HepG2 (cell line): ENCODE data around the gene PEAK1. TPM values are rescaled to one million over a fixed set of nuclear protein-coding genes. Genes with fewer than 3 reads are reported as not detected.

Experiments
- ATAC-seq: fragments of 200-7000 bp; cut with Tn5 transposase; 3 replicates; pipeline ENCODE4 v1.9.1; 2020; ENCODE audit warnings: mild to moderate bottlenecking, moderate library complexity
- BruUV-seq: library from RNA; stranded (reverse); fragments of 400-500 nt; replicated peaks from 2 replicates; lab custom pipeline; 2021; lab: Mats Ljungman, UMichigan
- CTCF ChIA-PET: fragments of 300-600 bp; formaldehyde crosslinking; extraction: SDS; loops from one replicate; lab custom pipeline; 2021; ENCODE audit warnings: low total read pairs, inconsistent platforms, low intra/inter-chr PET ratio; lab: Yijun Ruan, JAX
- POLR2A ChIA-PET: fragments of 350-600 bp; sonication (Branson Sonifier 250); formaldehyde crosslinking; loops from one replicate; lab custom pipeline; 2020; ENCODE audit warnings: antibody characterized with exemption, inconsistent platforms; lab: Yijun Ruan, JAX
- DNase-seq: peaks from one replicate; pipeline ENCODE4 v3.0.0-alpha.2; 2015; ENCODE audit warnings: low spot score
- FAIRE-seq: peaks from 3 replicates; lab custom pipeline; 2011; peaks lifted over from hg19 to GRCh38; lab: Jason Lieb, UNC
- H2AFZ ChIP-seq: one replicate; pipeline ENCODE4 v1.6.1; 2011; ENCODE audit warnings: low read length, inconsistent platforms
- H3K27ac ChIP-seq: fragments of 300-600 bp; 3 replicates; pipeline ENCODE4 v1.8.0; 2011; ENCODE audit warnings: mixed run types, mild to moderate bottlenecking, mixed read lengths, low read length, inconsistent platforms; ENCODE audit not compliant: insufficient read depth; ENCODE audit errors: extremely low read length
- H3K27me3 ChIP-seq, 2 experiments: fragments of 200-600 bp in 1 of 2; 2 replicates in 1 of 2; 3 replicates in 1 of 2; pipeline versions ENCODE4 v1.6.0 to v1.8.0; 2011; ENCODE audit warnings: low read length in 2 of 2, mild to moderate bottlenecking in 2 of 2, moderate library complexity in 2 of 2, inconsistent platforms in 1 of 2; ENCODE audit not compliant: insufficient read depth in 2 of 2, control insufficient read depth in 1 of 2
- H3K36me3 ChIP-seq, 2 experiments: fragments of 200-600 bp in 1 of 2; replicated peaks in 1 of 2; 2 replicates in 1 of 2; 3 replicates in 1 of 2; pipeline versions ENCODE4 v1.5.1 to v1.8.0; 2011; ENCODE audit warnings: low read length in 2 of 2, inconsistent platforms in 1 of 2; ENCODE audit not compliant: insufficient read depth in 2 of 2, control insufficient read depth in 1 of 2
- H3K4me1 ChIP-seq: 2 replicates; pipeline ENCODE4 v1.5.1; 2012; ENCODE audit warnings: low read length, inconsistent platforms; ENCODE audit not compliant: insufficient read depth
- H3K4me2 ChIP-seq: 2 replicates; pipeline ENCODE4 v1.6.0; 2011; ENCODE audit warnings: low read depth, low read length, inconsistent platforms
- H3K4me3 ChIP-seq, 3 experiments: fragments of 200-600 bp in 1 of 3; sonication (generic), shearing (Covaris generic) in 1 of 3; replicated peaks in 1 of 3; 2 replicates each; pipeline ENCODE4 v1.5.1; 2011 to 2016; ENCODE audit warnings: low read length in 3 of 3, inconsistent platforms in 2 of 3, low read depth in 2 of 3, mild to moderate bottlenecking in 2 of 3, control low read depth in 1 of 3, mixed read lengths in 1 of 3; ENCODE audit not compliant: insufficient read depth in 1 of 3
- H3K79me2 ChIP-seq: one replicate; pipeline ENCODE4 v1.6.1; 2011; ENCODE audit warnings: low read length, inconsistent platforms; ENCODE audit not compliant: insufficient read depth
- H3K9ac ChIP-seq: 2 replicates; pipeline ENCODE4 v1.6.0; 2011; ENCODE audit warnings: mild to moderate bottlenecking, low read depth, low read length, inconsistent platforms; ENCODE audit not compliant: insufficient read depth
- H3K9me3 ChIP-seq: 2 replicates; pipeline ENCODE4 v1.5.1; 2012; ENCODE audit warnings: mild to moderate bottlenecking, low read length
- H4K20me1 ChIP-seq: 2 replicates; pipeline ENCODE4 v1.6.0; 2011; ENCODE audit warnings: inconsistent platforms, mild to moderate bottlenecking, low read length, moderate library complexity; ENCODE audit not compliant: insufficient read depth
- ARHGAP35 ChIP-seq: sonication (generic); formaldehyde crosslinking; IDR thresholded peaks from 2 replicates; pipeline ENCODE4 v1.9.0; 2022; ENCODE audit warnings: mild to moderate bottlenecking, inconsistent platforms, moderate library complexity, missing genetic modification reagents, borderline replicate concordance
- CEBPG ChIP-seq: IDR thresholded peaks from 2 replicates; pipeline ENCODE4 v1.6.1; 2016
- CREBL2 ChIP-seq: sonication (generic); formaldehyde crosslinking; IDR thresholded peaks from 2 replicates; pipeline ENCODE4 v1.8.1; 2023; ENCODE audit warnings: missing genetic modification reagents, mild to moderate bottlenecking, borderline replicate concordance
- HIVEP1 ChIP-seq: sonication (generic); formaldehyde crosslinking; IDR thresholded peaks from 2 replicates; pipeline ENCODE4 v1.4.0; 2020; ENCODE audit warnings: mild to moderate bottlenecking, missing genetic modification reagents
- MLX ChIP-seq: IDR thresholded peaks from 2 replicates; pipeline ENCODE4 v1.6.1; 2016
- MXI1 ChIP-seq: IDR thresholded peaks from 3 replicates; pipeline ENCODE4 v1.6.1; 2012; ENCODE audit warnings: low read depth, low read length, inconsistent platforms, borderline replicate concordance
- POLR2A ChIP-seq, 2 experiments: IDR thresholded peaks; 2 replicates each; pipeline ENCODE4 v1.6.1; 2011; ENCODE audit warnings: low read depth in 2 of 2, low read length in 2 of 2, mild to moderate bottlenecking in 1 of 2, moderate library complexity in 1 of 2; ENCODE audit not compliant: insufficient read depth in 1 of 2
- RBM22 ChIP-seq: fragments of 200-400 bp; formaldehyde crosslinking; optimal IDR thresholded peaks from 2 replicates; pipeline ENCODE3; 2017; ENCODE audit warnings: mild to moderate bottlenecking, low read length, moderate library complexity
- RCOR2 ChIP-seq: IDR thresholded peaks from 2 replicates; pipeline ENCODE4 v1.6.1; 2016; ENCODE audit warnings: missing biosample characterization, missing genetic modification reagents
- U2AF1 ChIP-seq: fragments of 200-400 bp; formaldehyde crosslinking; optimal IDR thresholded peaks from 2 replicates; pipeline ENCODE3; 2017; ENCODE audit warnings: mild to moderate bottlenecking, low read depth, low read length
- ZHX1 ChIP-seq: sonication (generic); formaldehyde crosslinking; IDR thresholded peaks from 2 replicates; pipeline ENCODE4 v1.8.1; 2022; ENCODE audit warnings: low read depth, mild to moderate bottlenecking, missing genetic modification reagents
- WGBS: methylation state at CpG from one replicate; pipeline ENCODE4 v1.1.6; 2017; ENCODE audit warnings: low lambda C conversion rate; 5-methylcytosine and 5-hydroxymethylcytosine counted together
- in situ Hi-C: cut with HindIII; loops from 2 replicates; pipeline ENCODE4 v1.10.0; 2017; ENCODE audit warnings: low pct_unique_long_range_greater_than_20kb; ENCODE audit not compliant: extremely low pct_ligation_motif_present
- intact Hi-C: fragments of 100-400 bp; cut with micrococcal nuclease; formaldehyde crosslinking; loops from one replicate; pipeline ENCODE4 v1.10.0; 2022; ENCODE audit not compliant: unreplicated experiment
- polyA plus RNA-seq, 8 experiments: library from polyadenylated mRNA; depleted of rRNA in 3 of 8; stranded (reverse) in 7 of 8; unstranded in 1 of 8; fragments of >200 nt; fragmentation: Illumina TruSeq in 4 of 8; extraction: Trizol in 4 of 8; gene quantifications; 2 replicates each; pipeline versions ENCODE4 v1.2.1 to v1.2.3, GENCODE V29; 2011 to 2016; ENCODE audit warnings: low read depth in 4 of 8, missing spikeins in 1 of 8, mixed read lengths in 1 of 8; ENCODE audit not compliant: insufficient read depth in 1 of 8
- total RNA-seq, 5 experiments: library from RNA; depleted of rRNA; stranded (reverse); fragments of >200 nt; fragmentation: Illumina TruSeq; extraction: Trizol; gene quantifications; 2 replicates each; pipeline ENCODE4 v1.2.3, GENCODE V29; 2016; ENCODE audit warnings: low read depth in 1 of 5
- TF ChIP-seq, protein P1 (sequence below): sonication (generic); formaldehyde crosslinking; conservative IDR thresholded peaks from 2 replicates; pipeline ENCODE4 v1.4.0; 2020; ENCODE audit warnings: missing genetic modification reagents
- TF ChIP-seq, protein P2 (sequence below): sonication (generic); formaldehyde crosslinking; IDR thresholded peaks from 2 replicates; pipeline ENCODE4 v1.9.0; 2021; ENCODE audit warnings: mild to moderate bottlenecking, missing genetic modification reagents

The PEAK1 gene
- total and polyA plus RNA-seq, 2 of the 13 experiments (the other 11 are each of a cell fraction or from before 2014, with no cell fraction given) = 6.0 to 6.6 TPM

GRCh38 chr15:77173487-77173886, 246.4 kb downstream of the PEAK1 start:
- 2% methylated on average over 1 of the region's 1 CpG for WGBS
- Histone ChIP-seq H3K27ac (peak overlapping the region; percentile 67), H3K79me2 (no peaks in the 10 kb centered on the region), H3K4me2 (peak overlapping the region; percentile 22), H3K4me1 (peaks cover 23% of the 10 kb centered on the region), H3K9me3 (no peaks in the 10 kb centered on the region), H3K27me3 (no peaks in the 10 kb centered on the region), H3K9ac (no peak overlapping the region), H3K36me3 (no peaks in the 10 kb centered on the region), H3K4me3 (no peak overlapping the region; a peak in 1 of 6 replicates), H2AFZ (no peak overlapping the region), H4K20me1 (no peaks in the 10 kb centered on the region)
- ATAC-seq = peak; percentile 96
- CTCF ChIA-PET = no interaction called here
- peak; percentile 88 for FAIRE-seq
- in situ Hi-C loops = no loop called here
- DNase-seq = peak; percentile 82
- BruUV-seq = no TSS peak
- intact Hi-C loops = no loop called here
- POLR2A ChIA-PET = no interaction called here
- no peak for TF ChIP-seq ARHGAP35 (CRISPR knock-in tag)
- TF ChIP-seq MXI1 = peak; percentile 38; the same call in 1 of the 3 replicates
- TF ChIP-seq, protein P1, sequence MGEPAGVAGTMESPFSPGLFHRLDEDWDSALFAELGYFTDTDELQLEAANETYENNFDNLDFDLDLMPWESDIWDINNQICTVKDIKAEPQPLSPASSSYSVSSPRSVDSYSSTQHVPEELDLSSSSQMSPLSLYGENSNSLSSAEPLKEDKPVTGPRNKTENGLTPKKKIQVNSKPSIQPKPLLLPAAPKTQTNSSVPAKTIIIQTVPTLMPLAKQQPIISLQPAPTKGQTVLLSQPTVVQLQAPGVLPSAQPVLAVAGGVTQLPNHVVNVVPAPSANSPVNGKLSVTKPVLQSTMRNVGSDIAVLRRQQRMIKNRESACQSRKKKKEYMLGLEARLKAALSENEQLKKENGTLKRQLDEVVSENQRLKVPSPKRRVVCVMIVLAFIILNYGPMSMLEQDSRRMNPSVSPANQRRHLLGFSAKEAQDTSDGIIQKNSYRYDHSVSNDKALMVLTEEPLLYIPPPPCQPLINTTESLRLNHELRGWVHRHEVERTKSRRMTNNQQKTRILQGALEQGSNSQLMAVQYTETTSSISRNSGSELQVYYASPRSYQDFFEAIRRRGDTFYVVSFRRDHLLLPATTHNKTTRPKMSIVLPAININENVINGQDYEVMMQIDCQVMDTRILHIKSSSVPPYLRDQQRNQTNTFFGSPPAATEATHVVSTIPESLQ (CRISPR knock-in tag) = no peak
- no peak for TF ChIP-seq U2AF1
- TF ChIP-seq MLX (CRISPR knock-in tag) = no peak
- TF ChIP-seq RBM22 = no peak
- TF ChIP-seq, protein P2, sequence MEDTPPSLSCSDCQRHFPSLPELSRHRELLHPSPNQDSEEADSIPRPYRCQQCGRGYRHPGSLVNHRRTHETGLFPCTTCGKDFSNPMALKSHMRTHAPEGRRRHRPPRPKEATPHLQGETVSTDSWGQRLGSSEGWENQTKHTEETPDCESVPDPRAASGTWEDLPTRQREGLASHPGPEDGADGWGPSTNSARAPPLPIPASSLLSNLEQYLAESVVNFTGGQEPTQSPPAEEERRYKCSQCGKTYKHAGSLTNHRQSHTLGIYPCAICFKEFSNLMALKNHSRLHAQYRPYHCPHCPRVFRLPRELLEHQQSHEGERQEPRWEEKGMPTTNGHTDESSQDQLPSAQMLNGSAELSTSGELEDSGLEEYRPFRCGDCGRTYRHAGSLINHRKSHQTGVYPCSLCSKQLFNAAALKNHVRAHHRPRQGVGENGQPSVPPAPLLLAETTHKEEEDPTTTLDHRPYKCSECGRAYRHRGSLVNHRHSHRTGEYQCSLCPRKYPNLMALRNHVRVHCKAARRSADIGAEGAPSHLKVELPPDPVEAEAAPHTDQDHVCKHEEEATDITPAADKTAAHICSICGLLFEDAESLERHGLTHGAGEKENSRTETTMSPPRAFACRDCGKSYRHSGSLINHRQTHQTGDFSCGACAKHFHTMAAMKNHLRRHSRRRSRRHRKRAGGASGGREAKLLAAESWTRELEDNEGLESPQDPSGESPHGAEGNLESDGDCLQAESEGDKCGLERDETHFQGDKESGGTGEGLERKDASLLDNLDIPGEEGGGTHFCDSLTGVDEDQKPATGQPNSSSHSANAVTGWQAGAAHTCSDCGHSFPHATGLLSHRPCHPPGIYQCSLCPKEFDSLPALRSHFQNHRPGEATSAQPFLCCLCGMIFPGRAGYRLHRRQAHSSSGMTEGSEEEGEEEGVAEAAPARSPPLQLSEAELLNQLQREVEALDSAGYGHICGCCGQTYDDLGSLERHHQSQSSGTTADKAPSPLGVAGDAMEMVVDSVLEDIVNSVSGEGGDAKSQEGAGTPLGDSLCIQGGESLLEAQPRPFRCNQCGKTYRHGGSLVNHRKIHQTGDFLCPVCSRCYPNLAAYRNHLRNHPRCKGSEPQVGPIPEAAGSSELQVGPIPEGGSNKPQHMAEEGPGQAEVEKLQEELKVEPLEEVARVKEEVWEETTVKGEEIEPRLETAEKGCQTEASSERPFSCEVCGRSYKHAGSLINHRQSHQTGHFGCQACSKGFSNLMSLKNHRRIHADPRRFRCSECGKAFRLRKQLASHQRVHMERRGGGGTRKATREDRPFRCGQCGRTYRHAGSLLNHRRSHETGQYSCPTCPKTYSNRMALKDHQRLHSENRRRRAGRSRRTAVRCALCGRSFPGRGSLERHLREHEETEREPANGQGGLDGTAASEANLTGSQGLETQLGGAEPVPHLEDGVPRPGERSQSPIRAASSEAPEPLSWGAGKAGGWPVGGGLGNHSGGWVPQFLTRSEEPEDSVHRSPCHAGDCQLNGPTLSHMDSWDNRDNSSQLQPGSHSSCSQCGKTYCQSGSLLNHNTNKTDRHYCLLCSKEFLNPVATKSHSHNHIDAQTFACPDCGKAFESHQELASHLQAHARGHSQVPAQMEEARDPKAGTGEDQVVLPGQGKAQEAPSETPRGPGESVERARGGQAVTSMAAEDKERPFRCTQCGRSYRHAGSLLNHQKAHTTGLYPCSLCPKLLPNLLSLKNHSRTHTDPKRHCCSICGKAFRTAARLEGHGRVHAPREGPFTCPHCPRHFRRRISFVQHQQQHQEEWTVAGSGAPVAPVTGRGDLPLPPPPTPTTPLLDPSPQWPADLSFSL = no peak
- TF ChIP-seq ZHX1 (CRISPR knock-in tag) = no peak
- TF ChIP-seq CREBL2 (CRISPR knock-in tag) = no peak
- TF ChIP-seq HIVEP1 (CRISPR knock-in tag) = no peak
- 0 out of 2 replicates have a peak, but pooled peaks have one; percentile 25 for TF ChIP-seq RCOR2 (CRISPR knock-in tag)
- no peak for TF ChIP-seq POLR2A (IDR thresholded peaks at IDR 0.05; ENCODE audit: insufficient read depth in 1 of 2, low read depth in 2 of 2, low read length in 2 of 2)
- 0 out of 2 replicates have a peak, but pooled peaks have one; percentile 7 for TF ChIP-seq CEBPG (CRISPR knock-in tag)
